Measurements from ENCODE around the gene ZDHHC1.
A peak's percentile ranks its signal among the peaks of the same experiment; 100 is the strongest.

The ZDHHC1 gene

DNA sequence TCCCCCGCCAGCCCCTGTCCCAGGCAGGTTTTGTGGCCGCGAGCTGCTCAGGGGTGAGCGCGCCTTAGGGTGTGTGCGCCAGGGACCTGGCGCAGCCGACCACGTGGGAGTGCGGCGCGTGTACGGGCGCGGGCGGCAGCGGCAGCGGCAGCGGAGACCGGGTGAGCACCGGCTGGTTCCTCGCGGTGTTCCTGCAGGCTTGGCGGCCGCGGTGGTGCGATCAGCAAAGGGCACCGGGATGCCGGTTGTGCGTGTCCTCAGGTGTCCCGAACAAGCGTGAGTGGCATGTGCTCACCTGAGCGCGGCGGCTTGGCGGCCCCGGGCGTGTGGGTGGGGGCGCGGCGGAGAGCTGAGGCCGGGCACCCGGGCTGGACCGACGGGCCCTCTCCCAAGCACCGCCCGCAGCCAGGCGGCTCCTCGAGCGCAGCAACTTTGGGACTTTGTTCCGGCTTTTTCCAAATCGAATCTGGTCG, 14.3 kb upstream of the ZDHHC1 start:
- no peak for DNase-seq (ENCODE audit: extremely low read depth, low read depth)
- TF ChIP-seq, protein P1, sequence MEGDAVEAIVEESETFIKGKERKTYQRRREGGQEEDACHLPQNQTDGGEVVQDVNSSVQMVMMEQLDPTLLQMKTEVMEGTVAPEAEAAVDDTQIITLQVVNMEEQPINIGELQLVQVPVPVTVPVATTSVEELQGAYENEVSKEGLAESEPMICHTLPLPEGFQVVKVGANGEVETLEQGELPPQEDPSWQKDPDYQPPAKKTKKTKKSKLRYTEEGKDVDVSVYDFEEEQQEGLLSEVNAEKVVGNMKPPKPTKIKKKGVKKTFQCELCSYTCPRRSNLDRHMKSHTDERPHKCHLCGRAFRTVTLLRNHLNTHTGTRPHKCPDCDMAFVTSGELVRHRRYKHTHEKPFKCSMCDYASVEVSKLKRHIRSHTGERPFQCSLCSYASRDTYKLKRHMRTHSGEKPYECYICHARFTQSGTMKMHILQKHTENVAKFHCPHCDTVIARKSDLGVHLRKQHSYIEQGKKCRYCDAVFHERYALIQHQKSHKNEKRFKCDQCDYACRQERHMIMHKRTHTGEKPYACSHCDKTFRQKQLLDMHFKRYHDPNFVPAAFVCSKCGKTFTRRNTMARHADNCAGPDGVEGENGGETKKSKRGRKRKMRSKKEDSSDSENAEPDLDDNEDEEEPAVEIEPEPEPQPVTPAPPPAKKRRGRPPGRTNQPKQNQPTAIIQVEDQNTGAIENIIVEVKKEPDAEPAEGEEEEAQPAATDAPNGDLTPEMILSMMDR (IDR thresholded peaks at IDR 0.05; ENCODE audit: low read depth, low read length) = no peak

DNA sequence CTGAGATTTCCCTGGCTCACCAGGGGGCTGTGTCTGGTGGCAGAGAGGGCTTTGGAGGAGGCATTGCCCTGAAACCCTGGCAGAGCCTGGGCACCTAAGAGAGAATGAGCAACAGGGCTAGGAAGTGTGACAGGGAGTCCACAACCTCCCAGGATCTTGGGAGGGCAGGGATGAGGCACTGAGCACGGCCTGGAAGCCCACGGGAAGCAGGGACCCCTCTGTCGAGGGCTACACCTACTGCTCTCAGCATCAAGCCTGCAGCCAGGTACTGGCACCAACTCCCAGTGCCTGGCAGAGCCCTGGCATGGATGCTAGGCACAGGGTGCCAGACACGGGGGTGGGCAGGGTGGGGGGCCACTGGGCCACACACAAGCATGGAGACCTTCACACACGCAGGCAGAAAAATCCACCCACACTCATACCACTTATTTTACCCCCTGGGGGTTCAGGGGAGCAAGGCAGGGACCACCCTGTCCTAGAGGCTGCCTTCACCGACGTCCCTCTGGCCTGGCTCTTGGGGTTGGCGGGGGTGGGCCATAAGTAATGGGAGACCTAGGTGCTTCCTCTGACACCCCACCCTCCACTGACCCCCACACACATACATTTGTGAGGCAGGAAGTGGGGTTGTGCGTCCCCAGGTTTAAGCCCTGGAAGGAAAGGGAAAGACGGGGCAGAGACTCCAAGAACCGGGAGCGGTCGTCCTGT, 13.7 kb upstream of the ZDHHC1 start:
- DNase-seq (ENCODE audit: extremely low read depth, low read depth) = no peak
- TF ChIP-seq, protein P1 (IDR thresholded peaks at IDR 0.05; ENCODE audit: low read depth, low read length) = no peak

DNA sequence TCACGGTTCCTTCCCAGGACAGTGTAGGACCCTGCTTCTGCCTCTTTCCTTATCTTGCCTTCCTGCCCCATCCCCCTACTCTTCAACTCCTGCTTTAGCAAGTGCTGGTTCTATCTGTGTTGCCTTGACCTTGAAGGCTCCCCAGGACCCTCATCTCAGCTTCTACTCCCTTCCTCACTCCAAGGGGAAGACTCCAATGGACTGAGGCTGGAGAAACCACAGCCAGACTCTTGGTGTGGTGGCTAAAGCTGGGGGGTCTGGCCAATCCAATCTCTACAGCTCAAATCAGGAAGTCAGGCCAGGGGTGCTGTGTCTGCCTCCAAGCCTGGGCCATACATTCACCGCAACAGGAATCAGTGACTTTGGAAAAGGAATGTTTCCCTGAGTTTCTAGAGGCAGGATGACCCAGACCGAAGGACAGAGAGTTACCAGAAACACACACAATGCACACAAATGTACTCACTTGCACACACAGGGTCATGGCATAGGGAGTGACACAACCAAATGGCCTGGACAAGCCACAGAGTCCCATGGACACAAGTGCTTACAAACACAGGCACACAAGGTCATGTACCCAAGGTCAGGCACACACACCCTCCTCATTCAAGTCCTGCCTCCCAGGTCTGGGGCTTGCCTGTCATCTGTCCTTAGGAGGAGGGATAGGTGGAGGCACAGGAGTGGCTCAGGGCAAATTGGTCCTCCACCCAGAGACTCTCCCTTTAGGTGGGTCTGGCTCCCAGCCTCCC, 12.9 kb upstream of the ZDHHC1 start:
- TF ChIP-seq, protein P1 (IDR thresholded peaks at IDR 0.05; ENCODE audit: low read depth, low read length) = no peak
- no peak for DNase-seq (ENCODE audit: extremely low read depth, low read depth)

DNA sequence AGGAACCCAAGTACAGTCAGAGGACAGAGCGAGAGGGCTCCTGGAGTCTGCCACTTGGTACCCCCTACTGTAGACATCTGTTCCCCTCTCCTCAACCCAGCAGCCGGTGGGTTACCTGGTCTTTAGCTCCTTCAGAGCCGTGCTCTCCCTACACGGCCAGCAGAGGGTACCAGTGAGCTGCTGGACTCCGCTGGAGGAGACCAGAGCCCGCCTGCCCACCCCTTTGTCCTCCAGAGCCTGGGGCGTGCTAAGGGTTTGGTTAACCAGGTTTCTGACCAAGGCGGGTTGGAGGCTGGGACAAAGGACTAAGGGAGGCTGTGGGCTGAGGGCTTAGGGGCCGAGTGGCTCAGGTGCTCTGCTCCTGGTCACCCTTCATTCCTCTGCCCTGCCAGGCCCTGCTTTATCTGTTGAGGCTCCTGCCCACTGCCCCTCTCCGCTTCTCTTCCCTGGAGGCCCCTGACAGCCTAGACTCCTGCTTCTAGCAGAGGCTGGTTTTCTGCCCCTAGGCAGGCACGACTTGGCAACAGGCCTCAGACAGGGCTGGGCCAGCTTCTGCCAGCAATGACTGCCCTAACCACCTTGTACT, 12.0 kb upstream of the ZDHHC1 start:
- TF ChIP-seq, protein P1 (IDR thresholded peaks at IDR 0.05; ENCODE audit: low read depth, low read length) = peak; percentile 93
- DNase-seq (ENCODE audit: extremely low read depth, low read depth) = no peak

DNA sequence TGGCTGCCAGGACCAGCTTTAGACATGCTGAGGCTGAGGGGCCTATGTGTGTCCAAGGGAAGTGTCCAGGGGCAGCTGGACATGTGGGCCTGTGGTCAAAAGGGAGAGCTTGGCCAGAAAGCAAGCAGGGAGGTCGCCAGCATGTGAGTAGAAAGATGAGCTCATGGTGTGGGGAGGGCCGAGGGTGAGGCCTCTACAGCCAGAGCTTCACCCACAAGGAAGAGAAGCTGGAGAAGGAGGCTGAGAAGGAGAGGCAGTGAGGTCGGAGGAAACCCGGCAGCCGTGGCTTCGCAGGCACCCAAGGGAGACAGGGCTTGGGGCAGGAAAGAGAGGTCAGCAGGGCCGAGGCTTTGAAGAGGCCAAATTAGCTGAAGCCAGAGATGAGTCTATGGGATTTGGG, 10.7 kb upstream of the ZDHHC1 start:
- TF ChIP-seq, protein P1 (IDR thresholded peaks at IDR 0.05; ENCODE audit: low read depth, low read length) = no peak
- DNase-seq (ENCODE audit: extremely low read depth, low read depth) = no peak

DNA sequence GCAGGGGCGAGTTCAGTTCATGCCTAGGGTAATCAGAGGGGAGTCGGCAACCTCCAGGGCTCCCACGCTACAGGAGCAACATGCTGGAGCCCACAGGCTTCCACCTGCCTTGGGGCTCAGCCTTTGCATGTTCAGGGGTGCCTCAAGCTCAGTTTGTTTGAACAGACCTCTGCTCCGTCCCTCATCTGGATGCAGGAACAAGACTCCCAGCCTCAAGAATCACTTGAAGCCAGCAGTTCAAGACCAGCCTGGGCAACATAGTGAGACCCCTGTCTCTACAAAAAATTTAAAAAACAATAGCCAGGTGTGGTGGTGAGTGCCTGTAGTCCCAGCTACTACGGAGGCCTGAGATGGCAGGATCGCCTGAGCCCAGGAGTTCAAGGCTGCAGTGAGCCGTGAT, 9.7 kb upstream of the ZDHHC1 start:
- DNase-seq (ENCODE audit: extremely low read depth, low read depth) = no peak
- TF ChIP-seq, protein P1 (IDR thresholded peaks at IDR 0.05; ENCODE audit: low read depth, low read length) = no peak

DNA sequence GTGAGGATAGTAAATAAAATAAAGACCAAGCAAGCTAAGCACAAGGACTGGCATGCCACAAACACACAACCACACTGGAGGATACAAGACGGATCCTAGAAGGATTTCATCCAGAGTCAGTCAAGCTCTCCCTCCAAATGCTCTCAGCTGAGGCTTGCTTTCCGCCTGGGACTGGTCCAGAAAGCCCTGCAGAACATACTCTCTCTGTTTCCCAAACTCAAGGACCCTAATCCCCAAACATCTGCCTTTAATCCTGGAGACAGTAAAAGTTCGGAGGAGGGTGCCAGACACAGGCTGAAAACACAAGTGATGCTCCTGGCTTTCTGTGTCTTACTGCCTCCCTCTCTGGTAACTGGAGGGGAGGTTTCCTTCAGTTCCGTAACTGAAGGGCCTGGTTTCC, 9.3 kb upstream of the ZDHHC1 start:
- TF ChIP-seq, protein P1 (IDR thresholded peaks at IDR 0.05; ENCODE audit: low read depth, low read length) = no peak
- DNase-seq (ENCODE audit: extremely low read depth, low read depth) = no peak

Measured in AG09319 (cell line).